Muscle layer of colon (tissue), 2 donors: ENCODE data around the gene STAT5A.

ENCODE experiments used
- H3K27ac ChIP-seq: one replicate; pipeline ENCODE4 v1.7.0; 2013; ENCODE audit warnings: low read depth, mild to moderate bottlenecking, low read length, moderate library complexity
- H3K27me3 ChIP-seq, 2 donors: one replicate each; pipeline ENCODE4 v1.7.0; 2013; ENCODE audit warnings: low read length in 2 of 2, mild to moderate bottlenecking in 2 of 2; ENCODE audit not compliant: insufficient read depth in 2 of 2, control insufficient read depth in 1 of 2
- H3K36me3 ChIP-seq: one replicate; pipeline ENCODE4 v1.7.0; 2013; ENCODE audit warnings: mild to moderate bottlenecking, low read length; ENCODE audit not compliant: insufficient read depth
- H3K4me1 ChIP-seq: one replicate; pipeline ENCODE4 v1.7.0; 2013; ENCODE audit warnings: mild to moderate bottlenecking, low read length; ENCODE audit not compliant: insufficient read depth
- H3K4me3 ChIP-seq, 2 donors: one replicate each; pipeline ENCODE4 v1.7.0; 2013; ENCODE audit warnings: low read length in 2 of 2, low read depth in 1 of 2, mild to moderate bottlenecking in 1 of 2, moderate library complexity in 1 of 2
- H3K9ac ChIP-seq: one replicate; pipeline ENCODE4 v1.7.0; 2013; ENCODE audit warnings: low read length
- H3K9me3 ChIP-seq: one replicate; pipeline ENCODE4 v1.7.0; 2013; ENCODE audit warnings: mild to moderate bottlenecking, low read length
- donor health status: abdominal sarcoma.
- donor health status: Adenocarcinoma of cecum.

STAT5A gene

DNA sequence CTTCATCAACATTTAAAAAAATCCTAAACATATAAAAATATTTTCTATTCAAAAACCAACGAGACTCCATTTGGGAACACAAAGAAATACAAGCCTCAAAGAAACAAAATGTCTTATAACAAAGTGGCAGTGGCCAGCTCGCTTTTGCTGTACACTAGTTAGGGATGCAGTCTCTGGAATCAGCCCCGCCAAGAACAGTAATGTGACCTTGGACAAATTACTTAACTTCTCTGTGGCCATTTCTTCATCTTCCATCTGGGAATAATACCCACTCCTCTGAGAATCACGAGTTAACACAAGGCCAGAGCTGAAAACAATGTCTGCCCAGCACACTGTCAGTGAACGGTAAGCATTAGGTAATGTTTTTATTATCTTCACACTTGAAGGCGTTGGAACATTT is 17.7 kb upstream of the STAT5A start:
- no peaks in the 10 kb centered on the region for H3K27me3 ChIP-seq
- no peaks in the 10 kb centered on the region for H3K36me3 ChIP-seq
- H3K4me3 ChIP-seq: no peak overlapping the region
- H3K27ac ChIP-seq: peak overlapping the region; percentile 32
- H3K9me3 ChIP-seq: no peaks in the 10 kb centered on the region
- H3K9ac ChIP-seq: no peak overlapping the region
- peaks cover 65% of the 10 kb centered on the region for H3K4me1 ChIP-seq

GRCh38 chr17:42271006-42271778 is 17.1 kb upstream of the STAT5A start:
- H3K9me3 ChIP-seq: no peaks in the 10 kb centered on the region
- H3K36me3 ChIP-seq: no peaks in the 10 kb centered on the region
- H3K4me3 ChIP-seq: no peak overlapping the region
- H3K4me1 ChIP-seq: peaks cover 65% of the 10 kb centered on the region
- H3K27ac ChIP-seq: peak overlapping the region; percentile 32
- H3K9ac ChIP-seq: no peak overlapping the region
- H3K27me3 ChIP-seq: no peaks in the 10 kb centered on the region

DNA sequence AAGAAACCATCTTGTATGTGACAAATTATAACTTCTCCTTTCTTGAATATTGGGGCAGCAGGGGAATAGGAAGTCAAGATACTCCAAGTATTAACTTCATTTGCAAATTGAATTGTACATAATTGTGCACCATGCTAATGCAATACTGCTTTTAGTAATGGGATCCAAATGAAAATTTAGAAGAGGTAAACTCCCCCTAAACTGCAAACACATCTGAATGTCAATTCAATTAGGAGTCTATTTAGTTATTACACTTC is 16.6 kb upstream of the STAT5A start:
- Histone ChIP-seq H3K9ac (no peak overlapping the region), H3K27me3 (no peaks in the 10 kb centered on the region), H3K27ac (no peak overlapping the region), H3K36me3 (no peaks in the 10 kb centered on the region), H3K4me1 (peaks cover 61% of the 10 kb centered on the region), H3K4me3 (no peak overlapping the region), H3K9me3 (no peaks in the 10 kb centered on the region)

DNA sequence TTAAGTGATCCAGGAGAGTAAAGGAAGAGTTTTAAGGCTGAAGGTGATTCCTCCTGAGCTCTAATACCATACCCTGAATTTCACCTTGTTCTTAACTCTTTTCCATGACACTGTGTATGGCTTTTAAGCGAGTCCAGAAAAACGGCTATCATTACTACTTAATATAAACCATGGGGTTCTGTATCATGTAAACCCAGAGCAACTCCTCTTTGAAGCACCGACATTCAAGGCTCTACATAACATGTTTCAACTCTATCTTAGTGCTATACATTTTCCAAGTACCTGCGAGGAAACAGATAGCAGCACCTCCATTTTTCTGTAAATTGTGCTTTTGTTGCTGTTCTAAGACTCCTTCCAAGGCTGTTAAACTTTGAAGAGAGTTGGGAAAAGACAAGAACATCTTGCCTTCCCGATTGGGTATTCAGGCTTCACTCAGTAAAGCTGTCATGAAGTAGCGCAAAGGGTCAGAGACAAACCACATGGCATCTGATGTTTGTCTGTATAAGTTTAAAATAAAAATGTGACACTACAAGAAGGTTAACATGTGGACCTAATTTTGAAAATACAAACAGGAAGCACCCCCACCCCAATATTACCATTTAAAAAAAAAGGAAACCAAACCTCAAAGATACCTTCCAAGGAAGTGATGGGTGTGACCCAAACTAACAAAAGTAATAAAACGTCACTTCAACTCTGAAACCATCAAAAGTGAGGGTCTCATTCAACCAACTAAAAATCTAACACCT is 16.0 kb upstream of the STAT5A start:
- H3K27me3 ChIP-seq: no peaks in the 10 kb centered on the region
- no peaks in the 10 kb centered on the region for H3K36me3 ChIP-seq
- no peak overlapping the region for H3K4me3 ChIP-seq
- no peak overlapping the region for H3K9ac ChIP-seq
- H3K4me1 ChIP-seq: peaks cover 61% of the 10 kb centered on the region
- peak overlapping the region; percentile 37 for H3K27ac ChIP-seq
- no peaks in the 10 kb centered on the region for H3K9me3 ChIP-seq

DNA sequence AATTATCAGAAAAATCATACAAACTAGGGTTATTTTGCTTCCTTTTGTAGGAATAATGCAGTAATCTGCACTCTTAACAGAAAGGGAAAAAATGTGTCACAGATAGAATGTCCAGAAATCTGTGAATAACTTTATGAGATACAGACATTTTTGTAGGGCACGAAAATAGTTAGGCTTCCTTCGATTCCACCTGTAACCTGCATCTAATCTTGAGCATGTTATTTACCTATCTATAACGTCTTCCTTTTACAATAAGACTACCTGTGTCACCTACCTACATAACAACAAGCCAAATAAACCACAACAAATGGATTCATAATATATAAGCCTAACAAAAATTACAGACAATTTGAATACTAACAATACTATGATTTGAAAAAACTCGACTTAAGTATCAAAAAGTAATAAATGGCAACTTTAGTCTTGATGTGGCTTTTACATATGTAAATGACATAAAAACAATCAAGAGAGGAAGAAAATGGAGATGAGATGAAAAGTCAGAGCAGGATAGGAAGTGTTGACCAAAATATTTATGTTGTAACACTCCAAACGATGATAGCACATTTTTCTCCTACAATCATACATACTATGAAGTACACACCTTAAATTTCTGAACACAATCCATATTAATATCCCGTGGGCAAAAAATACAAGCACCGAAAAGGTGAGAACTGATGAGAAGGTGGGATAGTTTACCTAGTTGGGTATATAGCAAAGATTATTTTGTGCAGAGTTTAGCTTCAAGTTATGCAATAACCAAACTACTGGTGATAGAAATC is 14.6 kb upstream of the STAT5A start:
- Histone ChIP-seq H3K9me3 (no peaks in the 10 kb centered on the region), H3K27me3 (no peaks in the 10 kb centered on the region), H3K27ac (no peak overlapping the region), H3K36me3 (no peaks in the 10 kb centered on the region), H3K4me1 (peaks cover 62% of the 10 kb centered on the region), H3K4me3 (no peak overlapping the region), H3K9ac (no peak overlapping the region)

DNA sequence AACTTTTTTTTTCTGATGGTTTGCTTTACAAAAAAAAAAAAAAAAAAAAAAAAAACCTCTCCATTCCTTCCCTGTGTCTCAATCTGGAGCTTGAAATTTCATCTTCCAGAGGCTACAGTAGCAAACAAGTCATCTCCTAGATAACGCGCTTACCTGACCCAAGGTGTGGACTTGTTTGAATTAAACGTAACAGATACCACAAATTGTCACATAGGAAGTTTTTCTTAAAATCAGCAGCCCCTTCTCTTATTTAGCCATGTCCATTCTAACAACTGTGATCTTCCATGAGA is 14.1 kb upstream of the STAT5A start:
- Histone ChIP-seq H3K27ac (peak overlapping the region; percentile 92), H3K27me3 (no peaks in the 10 kb centered on the region), H3K4me3 (peak overlapping the region in 1 of 2 donors; percentile 68), H3K9me3 (no peaks in the 10 kb centered on the region), H3K36me3 (no peaks in the 10 kb centered on the region), H3K9ac (no peak overlapping the region), H3K4me1 (peaks cover 62% of the 10 kb centered on the region)

DNA sequence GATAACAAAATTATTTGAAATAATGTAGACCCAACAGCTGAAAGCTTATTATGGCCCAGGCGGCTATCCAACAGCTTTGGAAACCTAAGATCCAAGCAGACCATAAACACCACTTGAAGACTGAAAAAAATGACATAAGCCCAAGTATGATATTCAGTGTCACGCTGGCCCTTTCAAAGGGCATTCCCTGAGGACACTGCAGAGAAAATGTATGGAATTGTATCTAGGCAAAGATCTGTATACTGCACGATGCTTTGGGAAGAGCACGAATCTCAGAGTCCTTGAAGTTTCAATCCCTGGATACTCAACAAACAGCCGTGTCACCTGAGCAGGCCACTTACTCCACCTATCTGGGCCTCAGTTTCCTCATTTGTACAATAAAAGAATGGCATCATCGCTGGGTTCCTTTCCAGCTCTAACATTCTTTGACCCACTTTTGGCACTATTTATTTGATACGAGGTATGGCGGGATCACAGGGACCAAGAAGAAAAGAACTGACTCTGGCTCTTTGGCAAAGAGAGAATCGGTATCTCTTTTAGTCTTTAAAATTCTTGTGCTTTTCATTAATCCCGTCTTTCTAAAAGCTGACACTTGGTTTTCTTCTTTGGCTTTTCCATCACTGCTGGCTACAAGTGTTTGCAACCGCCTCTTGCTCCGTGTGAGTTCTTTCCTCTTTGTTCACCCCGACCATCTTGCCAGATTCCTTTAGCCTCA is 13.3 kb upstream of the STAT5A start:
- H3K4me3 ChIP-seq: peak overlapping the region; percentile 68 to 96
- H3K4me1 ChIP-seq: peaks cover 54% of the 10 kb centered on the region
- H3K27me3 ChIP-seq: no peaks in the 10 kb centered on the region
- peak overlapping the region; percentile 92 for H3K27ac ChIP-seq
- H3K9me3 ChIP-seq: no peaks in the 10 kb centered on the region
- peak overlapping the region; percentile 75 for H3K9ac ChIP-seq
- H3K36me3 ChIP-seq: no peaks in the 10 kb centered on the region

GRCh38 chr17:42275527-42276358 is 12.6 kb upstream of the STAT5A start:
- Histone ChIP-seq H3K9me3 (no peaks in the 10 kb centered on the region), H3K27ac (peak overlapping the region; percentile 92), H3K4me1 (peaks cover 51% of the 10 kb centered on the region), H3K9ac (peak overlapping the region; percentile 75), H3K4me3 (peak overlapping the region; percentile 68 to 96), H3K36me3 (no peaks in the 10 kb centered on the region), H3K27me3 (no peaks in the 10 kb centered on the region)

DNA sequence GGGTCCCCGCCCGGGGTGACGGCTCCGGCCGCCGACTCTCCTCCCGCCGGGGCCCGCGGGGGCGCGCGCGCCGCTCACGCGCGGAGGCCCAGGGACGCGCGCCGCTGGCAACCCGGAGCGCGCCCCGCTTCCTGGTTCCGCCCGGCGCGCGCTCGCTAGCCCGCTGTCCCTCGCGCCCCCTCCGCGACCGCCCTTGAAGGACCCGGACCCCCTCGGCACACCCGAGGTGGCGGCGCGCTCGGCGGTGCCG is 12.0 kb upstream of the STAT5A start, which contains the start of gene STAT5B:
TSS of gene STAT5B (minus strand) at position 33 of the 250 bp plus-strand sequence. CDS start 44,264 bp downstream, outside the sequence.
- Histone ChIP-seq H3K9me3 (no peaks in the 10 kb centered on the region), H3K36me3 (no peaks in the 10 kb centered on the region), H3K27me3 (no peaks in the 10 kb centered on the region), H3K4me1 (peaks cover 45% of the 10 kb centered on the region), H3K4me3 (peak within 1 kb of the TSS; percentile 73 to 96), H3K27ac (peak within 1 kb of the TSS; percentile 92), H3K9ac (peak within 1 kb of the TSS; percentile 75)

- H3K9ac ChIP-seq: peak overlapping the region; percentile 67
- H3K27ac ChIP-seq: peak overlapping the region; percentile 77
These were observed 11.5 kb upstream of the STAT5A start for GRCh38 chr17:42276609-42277341.

More at GRCh38 chr17:42276609-42277341, 11.5 kb upstream of the STAT5A start:
- Histone ChIP-seq H3K27me3 (no peaks in the 10 kb centered on the region), H3K4me3 (peak overlapping the region; percentile 73 to 91), H3K9me3 (no peaks in the 10 kb centered on the region), H3K36me3 (no peaks in the 10 kb centered on the region), H3K4me1 (peaks cover 41% of the 10 kb centered on the region)
